ENCODE results near the gene CD8A. TPM values are rescaled to one million over a fixed set of nuclear protein-coding genes. Genes with fewer than 3 reads are reported as not detected.
A peak's percentile ranks its signal among the peaks of the same experiment; 100 is the strongest.

The CD8A gene
- total and polyA plus RNA-seq, 2 of the 8 experiments (the other 6 are each of a cell fraction or from before 2014, with no cell fraction given): 0.14 to 0.39 TPM

DNA sequence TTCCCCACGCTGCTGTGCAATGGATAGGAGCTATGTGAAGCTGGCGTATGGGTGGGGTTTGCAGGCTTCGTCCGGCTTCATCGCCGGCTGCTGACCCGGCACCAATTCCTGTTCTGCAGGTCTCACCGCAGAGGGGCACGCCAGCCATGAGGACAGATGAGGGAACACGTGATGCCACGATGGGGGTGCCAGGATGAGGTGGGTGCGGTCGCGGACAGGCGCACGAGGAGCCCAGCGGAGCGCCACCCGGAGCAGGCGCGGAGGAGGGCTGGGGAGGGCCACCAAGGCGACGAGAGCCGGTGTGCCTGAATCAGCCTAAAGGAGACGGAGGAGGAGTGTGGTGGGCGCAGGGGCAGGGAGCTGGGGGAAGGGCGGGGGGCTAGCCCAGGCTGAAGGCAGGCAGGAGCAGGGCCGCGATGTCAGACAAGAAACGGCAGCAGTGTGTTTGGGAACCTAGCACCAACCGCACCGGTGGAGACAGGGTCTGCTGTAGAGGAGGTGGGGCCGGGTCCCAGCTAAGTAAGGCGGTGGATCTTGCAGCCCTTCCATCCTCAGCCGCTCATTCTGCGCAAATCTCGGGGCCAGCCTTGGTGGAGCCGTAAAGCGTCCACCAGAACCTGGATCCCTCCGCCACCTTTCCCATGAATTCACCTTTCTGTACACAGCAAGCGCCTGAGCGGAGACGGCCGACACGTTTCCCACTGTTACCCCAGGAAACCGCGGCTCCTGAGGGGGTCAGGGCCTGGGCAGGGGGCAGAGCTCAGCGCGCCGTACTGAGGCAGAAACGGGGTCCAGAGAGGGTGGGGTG, 17.0 kb upstream of the CD8A start (continued):
- TF ChIP-seq, protein P1, sequence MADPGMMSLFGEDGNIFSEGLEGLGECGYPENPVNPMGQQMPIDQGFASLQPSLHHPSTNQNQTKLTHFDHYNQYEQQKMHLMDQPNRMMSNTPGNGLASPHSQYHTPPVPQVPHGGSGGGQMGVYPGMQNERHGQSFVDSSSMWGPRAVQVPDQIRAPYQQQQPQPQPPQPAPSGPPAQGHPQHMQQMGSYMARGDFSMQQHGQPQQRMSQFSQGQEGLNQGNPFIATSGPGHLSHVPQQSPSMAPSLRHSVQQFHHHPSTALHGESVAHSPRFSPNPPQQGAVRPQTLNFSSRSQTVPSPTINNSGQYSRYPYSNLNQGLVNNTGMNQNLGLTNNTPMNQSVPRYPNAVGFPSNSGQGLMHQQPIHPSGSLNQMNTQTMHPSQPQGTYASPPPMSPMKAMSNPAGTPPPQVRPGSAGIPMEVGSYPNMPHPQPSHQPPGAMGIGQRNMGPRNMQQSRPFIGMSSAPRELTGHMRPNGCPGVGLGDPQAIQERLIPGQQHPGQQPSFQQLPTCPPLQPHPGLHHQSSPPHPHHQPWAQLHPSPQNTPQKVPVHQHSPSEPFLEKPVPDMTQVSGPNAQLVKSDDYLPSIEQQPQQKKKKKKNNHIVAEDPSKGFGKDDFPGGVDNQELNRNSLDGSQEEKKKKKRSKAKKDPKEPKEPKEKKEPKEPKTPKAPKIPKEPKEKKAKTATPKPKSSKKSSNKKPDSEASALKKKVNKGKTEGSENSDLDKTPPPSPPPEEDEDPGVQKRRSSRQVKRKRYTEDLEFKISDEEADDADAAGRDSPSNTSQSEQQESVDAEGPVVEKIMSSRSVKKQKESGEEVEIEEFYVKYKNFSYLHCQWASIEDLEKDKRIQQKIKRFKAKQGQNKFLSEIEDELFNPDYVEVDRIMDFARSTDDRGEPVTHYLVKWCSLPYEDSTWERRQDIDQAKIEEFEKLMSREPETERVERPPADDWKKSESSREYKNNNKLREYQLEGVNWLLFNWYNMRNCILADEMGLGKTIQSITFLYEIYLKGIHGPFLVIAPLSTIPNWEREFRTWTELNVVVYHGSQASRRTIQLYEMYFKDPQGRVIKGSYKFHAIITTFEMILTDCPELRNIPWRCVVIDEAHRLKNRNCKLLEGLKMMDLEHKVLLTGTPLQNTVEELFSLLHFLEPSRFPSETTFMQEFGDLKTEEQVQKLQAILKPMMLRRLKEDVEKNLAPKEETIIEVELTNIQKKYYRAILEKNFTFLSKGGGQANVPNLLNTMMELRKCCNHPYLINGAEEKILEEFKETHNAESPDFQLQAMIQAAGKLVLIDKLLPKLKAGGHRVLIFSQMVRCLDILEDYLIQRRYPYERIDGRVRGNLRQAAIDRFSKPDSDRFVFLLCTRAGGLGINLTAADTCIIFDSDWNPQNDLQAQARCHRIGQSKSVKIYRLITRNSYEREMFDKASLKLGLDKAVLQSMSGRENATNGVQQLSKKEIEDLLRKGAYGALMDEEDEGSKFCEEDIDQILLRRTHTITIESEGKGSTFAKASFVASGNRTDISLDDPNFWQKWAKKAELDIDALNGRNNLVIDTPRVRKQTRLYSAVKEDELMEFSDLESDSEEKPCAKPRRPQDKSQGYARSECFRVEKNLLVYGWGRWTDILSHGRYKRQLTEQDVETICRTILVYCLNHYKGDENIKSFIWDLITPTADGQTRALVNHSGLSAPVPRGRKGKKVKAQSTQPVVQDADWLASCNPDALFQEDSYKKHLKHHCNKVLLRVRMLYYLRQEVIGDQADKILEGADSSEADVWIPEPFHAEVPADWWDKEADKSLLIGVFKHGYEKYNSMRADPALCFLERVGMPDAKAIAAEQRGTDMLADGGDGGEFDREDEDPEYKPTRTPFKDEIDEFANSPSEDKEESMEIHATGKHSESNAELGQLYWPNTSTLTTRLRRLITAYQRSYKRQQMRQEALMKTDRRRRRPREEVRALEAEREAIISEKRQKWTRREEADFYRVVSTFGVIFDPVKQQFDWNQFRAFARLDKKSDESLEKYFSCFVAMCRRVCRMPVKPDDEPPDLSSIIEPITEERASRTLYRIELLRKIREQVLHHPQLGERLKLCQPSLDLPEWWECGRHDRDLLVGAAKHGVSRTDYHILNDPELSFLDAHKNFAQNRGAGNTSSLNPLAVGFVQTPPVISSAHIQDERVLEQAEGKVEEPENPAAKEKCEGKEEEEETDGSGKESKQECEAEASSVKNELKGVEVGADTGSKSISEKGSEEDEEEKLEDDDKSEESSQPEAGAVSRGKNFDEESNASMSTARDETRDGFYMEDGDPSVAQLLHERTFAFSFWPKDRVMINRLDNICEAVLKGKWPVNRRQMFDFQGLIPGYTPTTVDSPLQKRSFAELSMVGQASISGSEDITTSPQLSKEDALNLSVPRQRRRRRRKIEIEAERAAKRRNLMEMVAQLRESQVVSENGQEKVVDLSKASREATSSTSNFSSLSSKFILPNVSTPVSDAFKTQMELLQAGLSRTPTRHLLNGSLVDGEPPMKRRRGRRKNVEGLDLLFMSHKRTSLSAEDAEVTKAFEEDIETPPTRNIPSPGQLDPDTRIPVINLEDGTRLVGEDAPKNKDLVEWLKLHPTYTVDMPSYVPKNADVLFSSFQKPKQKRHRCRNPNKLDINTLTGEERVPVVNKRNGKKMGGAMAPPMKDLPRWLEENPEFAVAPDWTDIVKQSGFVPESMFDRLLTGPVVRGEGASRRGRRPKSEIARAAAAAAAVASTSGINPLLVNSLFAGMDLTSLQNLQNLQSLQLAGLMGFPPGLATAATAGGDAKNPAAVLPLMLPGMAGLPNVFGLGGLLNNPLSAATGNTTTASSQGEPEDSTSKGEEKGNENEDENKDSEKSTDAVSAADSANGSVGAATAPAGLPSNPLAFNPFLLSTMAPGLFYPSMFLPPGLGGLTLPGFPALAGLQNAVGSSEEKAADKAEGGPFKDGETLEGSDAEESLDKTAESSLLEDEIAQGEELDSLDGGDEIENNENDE (IDR thresholded peaks at IDR 0.05; ENCODE audit: insufficient replicate concordance, low read length): no peak
- no peak; the same call in 1 of the 2 replicates for TF ChIP-seq GABPA (IDR thresholded peaks at IDR 0.05; ENCODE audit: borderline replicate concordance, insufficient read depth, low read length)
- TF ChIP-seq RBBP5 (IDR thresholded peaks at IDR 0.05; ENCODE audit: borderline replicate concordance, low read depth, low read length): no peak; the same call in 1 of the 2 replicates
- TF ChIP-seq EP300 (IDR thresholded peaks at IDR 0.05; ENCODE audit: borderline replicate concordance in 1 of 2, low read depth in 2 of 2, low read length in 2 of 2): no peak
- TF ChIP-seq RNF2 (IDR thresholded peaks at IDR 0.05; ENCODE audit: borderline replicate concordance, low read depth, low read length, missing control alignments, poor library complexity, severe bottlenecking): no peak
- no peak for TF ChIP-seq POU5F1 (IDR thresholded peaks at IDR 0.05; ENCODE audit: low read depth, low read length)
- no peak for TF ChIP-seq CEBPB (IDR thresholded peaks at IDR 0.05; ENCODE audit: low read depth, low read length)
- TF ChIP-seq SAP30 (IDR thresholded peaks at IDR 0.05; ENCODE audit: insufficient read depth, insufficient replicate concordance, low read length): peak; percentile 30
- no peak for TF ChIP-seq SP1 (IDR thresholded peaks at IDR 0.05; ENCODE audit: low read depth, low read length)
